Subcutaneous adipose tissue (tissue), 4 donors: Measurements from ENCODE around the gene MUSTN1. TPM values are rescaled to one million over a fixed set of nuclear protein-coding genes. Genes with fewer than 3 reads are reported as not detected.

Experiments
- total RNA-seq, 4 donors: library from RNA; depleted of rRNA; stranded (reverse); fragments of >200 nt; gene quantifications; one replicate each; pipeline ENCODE4 v1.1.0, GENCODE V29; 2016
- TF ChIP-seq, protein P1 (sequence below): fragments of 450-650 bp; IDR thresholded peaks from one replicate; pipeline ENCODE4 v1.5.1; 2016; ENCODE audit warnings: low read depth, mild to moderate bottlenecking, control low read depth, antibody characterized with exemption, moderate library complexity

The MUSTN1 gene
- total RNA-seq, 4 donors from 2014 or later: 1.3 to 13.0 (median 6.8) TPM

DNA sequence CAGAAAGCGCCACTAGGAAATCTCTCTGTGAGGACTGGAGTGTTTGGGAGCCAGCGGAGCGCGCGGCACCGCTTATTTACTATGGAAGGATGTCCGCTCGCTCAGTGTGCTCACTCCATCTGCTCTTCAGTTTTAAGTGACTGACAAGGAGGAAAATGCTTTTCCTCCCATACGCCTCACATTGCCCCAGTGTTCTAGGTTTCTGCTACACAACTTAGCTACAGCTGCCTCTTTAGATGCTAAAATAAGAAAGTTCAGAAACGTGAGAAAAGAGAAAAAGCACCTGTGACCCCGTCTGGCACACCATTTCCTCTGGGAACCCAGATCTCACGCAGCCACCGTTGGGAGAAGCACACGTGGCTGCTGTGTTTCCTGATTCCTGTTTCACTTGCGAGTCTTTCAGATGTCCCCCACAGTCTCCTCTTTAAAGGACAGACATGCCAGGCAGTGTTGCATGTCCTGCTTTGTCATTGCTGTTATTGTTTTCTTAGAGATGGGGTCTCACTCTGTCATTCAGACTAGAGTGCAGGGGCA, 11.7 kb upstream of the MUSTN1 start:
- TF ChIP-seq, protein P1, sequence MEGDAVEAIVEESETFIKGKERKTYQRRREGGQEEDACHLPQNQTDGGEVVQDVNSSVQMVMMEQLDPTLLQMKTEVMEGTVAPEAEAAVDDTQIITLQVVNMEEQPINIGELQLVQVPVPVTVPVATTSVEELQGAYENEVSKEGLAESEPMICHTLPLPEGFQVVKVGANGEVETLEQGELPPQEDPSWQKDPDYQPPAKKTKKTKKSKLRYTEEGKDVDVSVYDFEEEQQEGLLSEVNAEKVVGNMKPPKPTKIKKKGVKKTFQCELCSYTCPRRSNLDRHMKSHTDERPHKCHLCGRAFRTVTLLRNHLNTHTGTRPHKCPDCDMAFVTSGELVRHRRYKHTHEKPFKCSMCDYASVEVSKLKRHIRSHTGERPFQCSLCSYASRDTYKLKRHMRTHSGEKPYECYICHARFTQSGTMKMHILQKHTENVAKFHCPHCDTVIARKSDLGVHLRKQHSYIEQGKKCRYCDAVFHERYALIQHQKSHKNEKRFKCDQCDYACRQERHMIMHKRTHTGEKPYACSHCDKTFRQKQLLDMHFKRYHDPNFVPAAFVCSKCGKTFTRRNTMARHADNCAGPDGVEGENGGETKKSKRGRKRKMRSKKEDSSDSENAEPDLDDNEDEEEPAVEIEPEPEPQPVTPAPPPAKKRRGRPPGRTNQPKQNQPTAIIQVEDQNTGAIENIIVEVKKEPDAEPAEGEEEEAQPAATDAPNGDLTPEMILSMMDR: no peak

DNA sequence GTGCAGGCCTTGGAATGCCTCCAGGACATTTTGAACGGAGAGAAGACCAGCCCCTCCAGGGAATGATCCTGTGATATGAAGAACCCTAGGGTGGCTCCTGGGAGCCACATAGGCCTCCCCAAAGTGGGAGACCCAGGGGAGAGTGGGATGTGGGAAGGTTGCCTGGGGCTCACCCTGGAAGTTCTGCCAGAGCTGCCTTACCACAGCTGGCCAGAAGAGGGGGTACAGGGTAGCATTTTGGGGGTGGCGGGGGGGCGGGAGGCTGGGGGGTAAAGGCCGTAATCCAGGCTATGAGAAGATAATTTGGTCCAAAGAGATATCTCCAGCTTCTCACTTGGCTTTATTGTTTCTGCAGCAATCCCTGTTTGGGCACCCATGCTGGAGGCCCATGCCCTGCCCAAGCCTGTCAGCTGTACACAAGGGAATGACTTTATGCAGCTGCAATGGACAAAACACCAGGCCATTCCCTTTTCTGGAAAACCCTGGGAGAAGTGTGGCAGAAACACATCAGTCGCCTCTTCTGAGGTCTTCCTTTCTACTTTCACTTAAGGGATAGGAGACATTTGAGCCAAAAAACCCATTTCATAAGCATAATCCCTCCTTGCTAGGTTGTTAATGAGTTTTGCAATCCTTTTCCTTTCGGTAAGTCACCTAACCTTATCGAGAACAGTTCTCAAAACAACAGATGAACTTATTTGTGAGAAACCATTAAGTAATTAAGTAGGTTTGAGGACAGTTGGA, 11.0 kb upstream of the MUSTN1 start:
- TF ChIP-seq, protein P1: no peak

DNA sequence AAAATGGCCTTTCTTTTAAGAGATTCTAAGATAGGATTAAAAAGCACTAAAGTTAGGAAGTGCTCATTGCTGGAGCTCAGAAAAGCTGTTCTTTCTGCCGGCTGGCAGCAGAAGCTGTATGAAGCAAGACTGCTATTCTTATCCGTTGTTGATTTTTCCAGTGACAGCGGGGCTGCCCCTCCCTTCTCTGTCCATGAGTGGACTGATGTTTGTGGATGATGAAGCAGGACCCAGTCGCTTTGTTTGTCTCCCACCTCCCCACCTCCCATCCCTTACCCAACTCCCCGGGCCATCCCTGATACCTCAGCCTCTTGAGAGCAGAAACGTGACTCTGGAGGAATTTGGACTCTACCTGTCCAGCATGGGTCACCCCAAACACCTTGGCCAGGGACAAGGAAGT, 10.3 kb upstream of the MUSTN1 start:
- TF ChIP-seq, protein P1: no peak

DNA sequence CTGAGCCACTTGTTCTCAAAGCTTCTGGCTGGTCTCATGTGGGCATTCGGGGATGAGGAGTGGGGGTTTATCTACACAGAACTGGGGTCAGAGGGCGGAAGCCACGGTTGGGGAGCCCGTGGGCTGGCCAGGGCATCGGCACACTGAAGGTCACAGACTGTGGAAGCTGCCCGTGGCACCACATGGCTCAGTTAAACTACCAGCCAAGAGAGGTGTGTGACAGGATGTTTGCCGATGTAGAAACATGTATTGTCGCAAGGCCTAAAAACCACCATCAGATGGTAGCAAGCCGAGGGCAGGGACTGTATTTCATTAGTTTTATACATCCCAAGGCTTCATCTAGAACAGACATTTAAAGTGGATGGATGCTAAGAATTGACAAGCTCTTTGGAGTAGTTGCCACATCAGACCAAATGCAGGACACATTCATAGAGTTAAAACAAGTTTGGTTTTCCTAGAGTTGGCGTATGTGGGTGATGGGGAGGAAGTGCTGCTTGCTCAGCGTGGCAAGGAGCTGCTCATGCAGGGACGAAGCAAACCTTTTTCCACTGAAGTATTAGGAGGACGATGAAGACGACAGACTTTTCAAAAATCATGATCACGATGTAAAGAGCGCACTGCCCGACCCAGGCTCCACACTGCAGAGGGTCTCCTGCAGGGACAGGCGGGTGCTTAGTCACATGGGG, 9.6 kb upstream of the MUSTN1 start:
- TF ChIP-seq, protein P1: no peak

DNA sequence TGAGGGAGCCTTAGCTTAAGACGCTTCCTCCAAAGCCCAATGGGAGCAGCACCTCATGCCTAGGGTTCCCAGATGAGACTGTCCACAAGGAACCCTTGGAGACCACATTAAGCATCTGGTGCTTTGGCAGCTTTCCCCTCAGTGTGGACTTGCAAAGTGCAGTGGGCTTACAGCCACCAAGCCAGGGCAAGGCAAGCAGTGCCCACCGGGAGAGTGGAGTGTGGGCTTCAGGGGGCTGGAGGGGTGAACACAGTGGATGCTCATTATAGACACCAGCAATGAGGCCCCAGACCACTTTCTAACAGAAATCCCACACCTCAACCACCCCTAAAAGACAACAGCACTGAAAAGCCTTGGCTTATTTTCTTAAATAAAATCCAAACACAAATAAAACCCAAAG, 9.1 kb upstream of the MUSTN1 start:
- TF ChIP-seq, protein P1: no peak

DNA sequence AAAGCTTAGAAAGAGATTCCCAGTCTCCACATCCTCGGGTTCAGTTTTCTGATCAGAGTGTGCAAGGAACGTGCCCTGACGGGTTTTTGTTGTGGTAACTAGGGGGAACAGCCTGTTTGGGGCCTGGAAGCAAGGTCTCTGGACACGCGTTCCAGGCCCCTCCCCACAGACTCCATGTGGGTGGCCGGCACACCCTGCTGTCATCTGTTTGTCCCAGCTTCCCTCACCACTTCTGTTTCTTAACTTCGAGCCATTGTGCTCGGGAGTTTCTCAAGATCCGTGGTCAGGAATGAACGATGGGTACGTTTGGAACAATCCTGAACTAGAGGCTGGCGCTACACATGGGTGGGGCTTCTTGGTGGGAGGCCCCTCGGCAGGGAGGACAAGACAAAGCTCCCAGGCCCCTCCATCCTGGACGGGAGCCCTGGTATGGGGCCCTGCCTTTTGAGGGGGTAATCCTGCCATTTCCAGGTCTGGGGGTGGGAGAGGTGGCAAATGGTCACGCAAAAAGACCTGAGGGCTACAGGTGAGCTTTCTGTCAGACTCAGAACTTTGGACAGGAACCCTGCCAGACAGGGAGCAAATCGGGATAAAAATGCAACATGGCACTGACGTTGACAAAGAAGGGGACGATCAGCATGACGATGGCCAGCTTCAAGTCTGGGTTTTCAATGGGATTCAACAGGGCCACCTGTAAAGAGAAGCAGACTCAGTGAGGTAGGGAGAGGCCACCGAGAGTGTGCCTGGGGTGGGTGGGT, 8.5 kb upstream of the MUSTN1 start:
- TF ChIP-seq, protein P1: no peak

DNA sequence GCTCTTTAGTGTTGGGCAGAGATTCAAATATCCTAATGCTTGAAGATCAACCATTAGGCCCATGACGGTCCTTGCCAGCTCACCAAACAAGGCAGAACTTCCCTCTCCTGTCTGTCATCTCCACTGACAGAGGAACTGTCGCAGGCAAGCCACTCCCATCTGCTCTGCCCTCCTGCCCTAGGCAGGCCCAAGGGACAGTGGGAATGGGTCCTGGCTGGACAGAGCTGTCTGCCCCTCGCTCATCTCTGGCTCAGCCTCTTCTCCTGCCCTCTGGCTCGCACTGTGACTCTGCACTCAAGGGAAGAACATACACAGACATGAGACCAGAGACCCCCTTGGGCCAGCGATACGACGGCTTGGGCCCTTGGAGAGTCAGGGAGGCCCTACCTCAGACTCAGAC, 7.6 kb upstream of the MUSTN1 start:
- TF ChIP-seq, protein P1: no peak
